Stomach (tissue), 4 donors: Measurements from ENCODE around the gene CC2D2B.

Experiments
- CTCF ChIP-seq, 7 experiments: fragments of 450-650 bp in 4 of 7; fragments of 200-600 bp in 3 of 7; sonication (generic) in 3 of 7; IDR thresholded peaks; one replicate each; pipeline ENCODE4 v1.5.1; 2016 to 2019; ENCODE audit warnings: antibody characterized with exemption in 7 of 7, control low read depth in 2 of 7, mild to moderate bottlenecking in 1 of 7
- POLR2A ChIP-seq, 4 donors: fragments of 450-650 bp; IDR thresholded peaks; one replicate each; pipeline ENCODE4 v1.6.1; 2016; ENCODE audit warnings: antibody characterized with exemption in 4 of 4, control low read depth in 2 of 4, mild to moderate bottlenecking in 1 of 4, moderate library complexity in 1 of 4
- POLR2AphosphoS5 ChIP-seq, 3 donors: sonication (generic); formaldehyde crosslinking; IDR thresholded peaks; one replicate each; pipeline ENCODE4 v1.6.1; 2016; ENCODE audit warnings: antibody characterized with exemption in 3 of 3

GRCh38 chr10:95877881-95878280, 29.9 kb upstream of the CC2D2B start:
- TF ChIP-seq CTCF (IDR thresholded peaks at IDR 0.05) (no peak), POLR2AphosphoS5 (IDR thresholded peaks at IDR 0.05) (no peak), POLR2A (IDR thresholded peaks at IDR 0.05) (no peak)
